Measurements from ENCODE around the gene MYRF. TPM values are rescaled to one million over a fixed set of nuclear protein-coding genes. Genes with fewer than 3 reads are reported as not detected.

MYRF gene
- total and polyA plus RNA-seq, 2 of the 13 experiments (the other 11 are each of a cell fraction or from before 2014, with no cell fraction given) = 10.2 to 25.9 TPM

GRCh38 chr11:61769169-61769920, 16.9 kb downstream of the MYRF start (continued):
- TF ChIP-seq ZNF280D (CRISPR knock-in tag; IDR thresholded peaks at IDR 0.05) (no peak; the same call in 1 of the 2 replicates), FOXJ3 (CRISPR knock-in tag; IDR thresholded peaks at IDR 0.05; ENCODE audit: borderline replicate concordance) (peak; percentile 85; the same call in 1 of the 2 replicates), AFF4 (CRISPR knock-in tag; IDR thresholded peaks at IDR 0.05) (no peak), PAF1 (CRISPR knock-in tag; IDR thresholded peaks at IDR 0.05) (no peak), ZNF574 (CRISPR knock-in tag; IDR thresholded peaks at IDR 0.05) (peak; percentile 37; the same call in 1 of the 2 replicates), ZNF710 (CRISPR knock-in tag; IDR thresholded peaks at IDR 0.05; ENCODE audit: borderline replicate concordance) (peak; percentile 32; the same call in 1 of the 2 replicates), KLF15 (CRISPR knock-in tag; IDR thresholded peaks at IDR 0.05; ENCODE audit: borderline replicate concordance) (no peak), ZNF724P (CRISPR knock-in tag; IDR thresholded peaks at IDR 0.05; ENCODE audit: borderline replicate concordance) (0 out of 2 replicates have a peak, but pooled peaks have one; percentile 34), ZNF703 (CRISPR knock-in tag; IDR thresholded peaks at IDR 0.05; ENCODE audit: borderline replicate concordance) (no peak), TMF1 (CRISPR knock-in tag; IDR thresholded peaks at IDR 0.05; ENCODE audit: low read depth) (no peak), LCORL (IDR thresholded peaks at IDR 0.05) (peak; percentile 74; the same call in 1 of the 2 replicates), LCORL (CRISPR knock-in tag; IDR thresholded peaks at IDR 0.05) (peak; percentile 99), HBP1 (CRISPR knock-in tag; IDR thresholded peaks at IDR 0.05; ENCODE audit: low read depth) (peak; percentile 53; the same call in 1 of the 2 replicates), TBL1XR1 (IDR thresholded peaks at IDR 0.05; ENCODE audit: borderline replicate concordance, low read length, partially characterized antibody) (no peak), NBN (conservative IDR thresholded peaks at IDR 0.05) (no peak)

Measured in HepG2 (cell line).